Keratinocyte (primary cell): ENCODE measurements around the gene CDA. TPM values are rescaled to one million over a fixed set of nuclear protein-coding genes. Genes with fewer than 3 reads are reported as not detected.

Source experiments
- DNase-seq: peaks from one replicate; pipeline ENCODE4 v3.0.0-alpha.2; 2011; ENCODE audit warnings: low read depth, missing footprints, low spot score
- FAIRE-seq: peaks from 2 replicates; lab custom pipeline; 2011; peaks lifted over from hg19 to GRCh38; lab: Jason Lieb, UNC
- H2AFZ ChIP-seq: 2 replicates; pipeline ENCODE4 v1.6.0; 2012; ENCODE audit warnings: low read length, control low read depth, inconsistent platforms; ENCODE audit not compliant: control insufficient read depth
- H3K27ac ChIP-seq: 2 replicates; pipeline ENCODE4 v1.5.1; 2011; ENCODE audit warnings: low read length; ENCODE audit not compliant: control insufficient read depth, insufficient read depth
- H3K27me3 ChIP-seq: 3 replicates; pipeline ENCODE4 v1.6.0; 2011; ENCODE audit warnings: low read length; ENCODE audit not compliant: control insufficient read depth, insufficient read depth; ENCODE audit errors: extremely low read depth
- H3K36me3 ChIP-seq, 2 experiments: 2 replicates in 1 of 2; 3 replicates in 1 of 2; pipeline ENCODE4 v1.5.1; 2011; ENCODE audit warnings: low read length in 2 of 2, mild to moderate bottlenecking in 1 of 2; ENCODE audit not compliant: control insufficient read depth in 2 of 2, insufficient read depth in 2 of 2; ENCODE audit errors: extremely low read depth in 1 of 2
- H3K4me1 ChIP-seq: 3 replicates; pipeline ENCODE4 v1.5.1; 2011; ENCODE audit warnings: low read length; ENCODE audit not compliant: control insufficient read depth, insufficient read depth; ENCODE audit errors: extremely low read depth
- H3K4me2 ChIP-seq: 3 replicates; pipeline ENCODE4 v1.6.0; 2011; ENCODE audit warnings: low read depth, low read length; ENCODE audit not compliant: control insufficient read depth, insufficient read depth; ENCODE audit errors: extremely low read depth
- H3K4me3 ChIP-seq, 3 experiments: fragments of 200-600 bp in 1 of 3; sonication (generic) in 1 of 3; 2 replicates in 2 of 3; 3 replicates in 1 of 3; pipeline ENCODE4 v1.5.1; 2011 to 2016; ENCODE audit warnings: low read length in 3 of 3, mild to moderate bottlenecking in 3 of 3, control low read depth in 2 of 3, inconsistent platforms in 1 of 3, low read depth in 1 of 3, mixed read lengths in 1 of 3, mixed run types in 1 of 3, moderate library complexity in 1 of 3; ENCODE audit not compliant: control insufficient read depth in 2 of 3, insufficient read depth in 2 of 3; ENCODE audit errors: extremely low read depth in 1 of 3
- H3K79me2 ChIP-seq: 2 replicates; pipeline ENCODE4 v1.6.0; 2012; ENCODE audit warnings: low read length; ENCODE audit not compliant: control insufficient read depth, insufficient read depth
- H3K9ac ChIP-seq: 3 replicates; pipeline ENCODE4 v1.6.0; 2011; ENCODE audit warnings: low read length; ENCODE audit not compliant: control insufficient read depth, insufficient read depth; ENCODE audit errors: extremely low read depth
- H3K9me1 ChIP-seq: 3 replicates; pipeline ENCODE4 v1.6.0; 2011; ENCODE audit warnings: low read length; ENCODE audit not compliant: control insufficient read depth, insufficient read depth; ENCODE audit errors: extremely low read depth
- H3K9me3 ChIP-seq: 2 replicates; pipeline ENCODE4 v1.5.1; 2012; ENCODE audit warnings: low read depth, low read length; ENCODE audit not compliant: control insufficient read depth
- H4K20me1 ChIP-seq: 3 replicates; pipeline ENCODE4 v1.6.0; 2011; ENCODE audit warnings: low read length; ENCODE audit not compliant: control insufficient read depth, insufficient read depth; ENCODE audit errors: extremely low read depth
- CTCF ChIP-seq, 3 experiments: IDR thresholded peaks in 1 of 3; conservative IDR thresholded peaks in 1 of 3; optimal IDR thresholded peaks in 1 of 3; 2 replicates in 2 of 3; 3 replicates in 1 of 3; pipeline versions ENCODE3 to v1.5.1; 2011; ENCODE audit warnings: low read length in 3 of 3, mild to moderate bottlenecking in 3 of 3, moderate library complexity in 2 of 3, control low read depth in 1 of 3, inconsistent platforms in 1 of 3; ENCODE audit not compliant: insufficient read depth in 2 of 3; ENCODE audit errors: extremely low read depth in 1 of 3
- EZH2 ChIP-seq: IDR thresholded peaks from one replicate; pipeline ENCODE4 v1.6.1; 2012; ENCODE audit warnings: inconsistent platforms, mild to moderate bottlenecking, low read length, moderate library complexity
- dilution Hi-C: fragments of 300-500 bp; cut with MboI; formaldehyde crosslinking; loops from one replicate; pipeline ENCODE4 v1.7.0; 2020; ENCODE audit warnings: low sequenced_read_pairs; ENCODE audit not compliant: extremely low pct_ligation_motif_present
- polyA plus RNA-seq, 5 experiments: library from polyadenylated mRNA; depleted of rRNA in 3 of 5; stranded (reverse) in 3 of 5; stranded (forward) in 1 of 5; unstranded in 1 of 5; fragments of >200 nt; gene quantifications; 1 replicate in 1 of 5; 2 replicates in 3 of 5; 3 replicates in 1 of 5; pipeline versions ENCODE4 v1.2.1 to v1.2.3, GENCODE V29; 2011 to 2012; ENCODE audit warnings: missing spikeins in 2 of 5, low read depth in 1 of 5, low replicate concordance in 1 of 5

The CDA gene
- polyA plus RNA-seq, 1 donor (not counting 4 experiments of a cell fraction or from before 2014, with no cell fraction given) = 44.9 TPM

- dilution Hi-C loops = no loop called here
- Histone ChIP-seq H3K4me2 (no peak overlapping the region), H2AFZ (no peak overlapping the region), H3K27ac (no peak overlapping the region), H3K9me3 (no peaks in the 10 kb centered on the region), H4K20me1 (no peaks in the 10 kb centered on the region), H3K9ac (no peak overlapping the region), H3K27me3 (no peaks in the 10 kb centered on the region), H3K4me3 (no peak overlapping the region), H3K4me1 (peaks cover 19% of the 10 kb centered on the region), H3K79me2 (no peaks in the 10 kb centered on the region), H3K36me3 (peaks cover 0 to 8% of the 10 kb centered on the region in 2 experiments), H3K9me1 (no peaks in the 10 kb centered on the region)
- FAIRE-seq = peak; percentile 44
- DNase-seq = no peak
- no peak for TF ChIP-seq CTCF (optimal IDR thresholded peaks at IDR 0.05 in 1 of 3, IDR thresholded peaks at IDR 0.05 in 1 of 3, conservative IDR thresholded peaks at IDR 0.05 in 1 of 3; ENCODE audit: extremely low read depth in 1 of 3, insufficient read depth in 2 of 3, low read length in 3 of 3)
- TF ChIP-seq EZH2 = no peak
Observed at GRCh38 chr1:20616847-20617487, 28.1 kb downstream of the CDA start.

GRCh38 chr1:20618550-20618949 is 29.7 kb downstream of the CDA start:
- no peak overlapping the region for H3K27ac ChIP-seq
- TF ChIP-seq CTCF (optimal IDR thresholded peaks at IDR 0.05 in 1 of 3, IDR thresholded peaks at IDR 0.05 in 1 of 3, conservative IDR thresholded peaks at IDR 0.05 in 1 of 3; ENCODE audit: extremely low read depth in 1 of 3, insufficient read depth in 2 of 3, low read length in 3 of 3) = no peak
- peaks cover 0 to 8% of the 10 kb centered on the region in 2 experiments for H3K36me3 ChIP-seq
- no peaks in the 10 kb centered on the region for H3K9me3 ChIP-seq
- no peak overlapping the region for H3K4me2 ChIP-seq
- FAIRE-seq (no peak), DNase-seq (no peak)
- H3K9ac ChIP-seq = no peak overlapping the region
- no peak overlapping the region for H2AFZ ChIP-seq
- no peaks in the 10 kb centered on the region for H3K9me1 ChIP-seq
- dilution Hi-C loops = no loop called here
- H3K27me3 ChIP-seq = no peaks in the 10 kb centered on the region
- no peak overlapping the region for H3K4me3 ChIP-seq
- peaks cover 11% of the 10 kb centered on the region for H3K4me1 ChIP-seq
- no peaks in the 10 kb centered on the region for H3K79me2 ChIP-seq
- H4K20me1 ChIP-seq = no peaks in the 10 kb centered on the region
